Right renal cortex interstitium (tissue), 3 donors: Measurements from ENCODE around the gene KIFAP3. TPM values are rescaled to one million over a fixed set of nuclear protein-coding genes. Genes with fewer than 3 reads are reported as not detected.
"Not testable (repeated sequence)": the region's sequence is repeated elsewhere in the genome, so short reads cannot be mapped to it uniquely, and the experiment has no call there.

Source experiments
- DNase-seq, 3 donors: peaks; one replicate each; pipeline ENCODE4 v3.0.0-alpha.2; 2013; ENCODE audit warnings: low read depth in 3 of 3, low spot score in 2 of 3
- polyA plus RNA-seq, 3 donors: library from polyadenylated mRNA; unstranded; fragments of 120-200 nt; gene quantifications; one replicate each; pipeline ENCODE4 v1.2.1, GENCODE V29; 2013; ENCODE audit not compliant: insufficient read length in 3 of 3

Gene KIFAP3
- polyA plus RNA-seq: 10 to 100 TPM; 49.7 to 51.8 (median 50.6) TPM

- peak; percentile 87 to 93 (median 92) for DNase-seq
These were observed at the start of gene KIFAP3 for GRCh38 chr1:170074250-170075157. TSS of gene KIFAP3 (minus strand) at chr1:170074695. CDS start at chr1:170074467, 228 bp downstream.

GRCh38 chr1:170122366-170122765 lies 47.9 kb upstream of the KIFAP3 start:
- no peak for DNase-seq

- no peak for DNase-seq
These were observed 40.4 kb upstream of the KIFAP3 start for GRCh38 chr1:170114906-170115305.

DNA sequence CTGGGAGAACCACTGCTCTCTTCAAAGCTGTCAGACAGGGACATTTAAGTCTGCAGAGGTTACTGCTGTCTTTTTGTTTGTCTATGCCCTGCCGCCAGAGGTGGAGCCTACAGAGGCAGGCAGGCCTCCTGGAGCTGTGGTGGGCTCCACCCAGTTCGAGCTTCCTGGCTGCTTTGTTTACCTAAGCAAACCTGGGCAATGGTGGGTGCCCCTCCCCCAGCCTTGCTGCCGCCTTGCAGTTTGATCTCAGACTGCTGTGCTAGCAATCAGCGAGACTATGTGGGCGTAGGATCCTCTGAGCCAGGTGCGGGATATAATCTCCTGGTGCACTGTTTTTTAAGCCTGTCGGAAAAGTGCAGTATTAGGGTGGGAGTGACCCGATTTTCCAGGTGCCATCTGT lies 38.6 kb upstream of the KIFAP3 start:
- DNase-seq: not testable (repeated sequence)

DNA sequence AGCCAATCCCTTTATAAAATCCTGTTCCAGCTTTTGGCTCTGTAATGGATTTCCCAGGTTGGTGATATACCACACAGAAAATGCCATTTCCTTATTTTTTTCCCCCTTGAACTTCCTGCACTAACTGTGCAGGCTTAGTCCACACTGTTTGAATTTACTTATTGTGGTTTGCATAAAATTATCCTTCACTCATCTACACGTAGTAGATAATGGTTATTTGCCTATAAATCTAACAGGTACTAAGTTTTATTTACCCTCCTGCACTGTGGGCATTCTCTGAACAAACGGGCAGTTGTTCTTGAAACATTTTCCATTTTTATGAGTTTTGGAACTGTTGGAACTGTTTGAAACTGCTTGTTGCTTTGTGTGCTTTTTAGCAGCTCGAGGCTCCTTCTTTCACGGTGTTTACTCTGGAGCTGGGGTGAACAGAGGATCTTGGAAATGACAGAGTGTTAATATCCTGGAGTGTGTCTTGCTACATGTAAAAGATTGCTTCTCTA lies 23.0 kb upstream of the KIFAP3 start:
- no peak for DNase-seq

GRCh38 chr1:170096806-170097340 lies 22.4 kb upstream of the KIFAP3 start:
- DNase-seq: no peak

- no peak for DNase-seq
These were observed 21.7 kb upstream of the KIFAP3 start for GRCh38 chr1:170095976-170096748.

DNA sequence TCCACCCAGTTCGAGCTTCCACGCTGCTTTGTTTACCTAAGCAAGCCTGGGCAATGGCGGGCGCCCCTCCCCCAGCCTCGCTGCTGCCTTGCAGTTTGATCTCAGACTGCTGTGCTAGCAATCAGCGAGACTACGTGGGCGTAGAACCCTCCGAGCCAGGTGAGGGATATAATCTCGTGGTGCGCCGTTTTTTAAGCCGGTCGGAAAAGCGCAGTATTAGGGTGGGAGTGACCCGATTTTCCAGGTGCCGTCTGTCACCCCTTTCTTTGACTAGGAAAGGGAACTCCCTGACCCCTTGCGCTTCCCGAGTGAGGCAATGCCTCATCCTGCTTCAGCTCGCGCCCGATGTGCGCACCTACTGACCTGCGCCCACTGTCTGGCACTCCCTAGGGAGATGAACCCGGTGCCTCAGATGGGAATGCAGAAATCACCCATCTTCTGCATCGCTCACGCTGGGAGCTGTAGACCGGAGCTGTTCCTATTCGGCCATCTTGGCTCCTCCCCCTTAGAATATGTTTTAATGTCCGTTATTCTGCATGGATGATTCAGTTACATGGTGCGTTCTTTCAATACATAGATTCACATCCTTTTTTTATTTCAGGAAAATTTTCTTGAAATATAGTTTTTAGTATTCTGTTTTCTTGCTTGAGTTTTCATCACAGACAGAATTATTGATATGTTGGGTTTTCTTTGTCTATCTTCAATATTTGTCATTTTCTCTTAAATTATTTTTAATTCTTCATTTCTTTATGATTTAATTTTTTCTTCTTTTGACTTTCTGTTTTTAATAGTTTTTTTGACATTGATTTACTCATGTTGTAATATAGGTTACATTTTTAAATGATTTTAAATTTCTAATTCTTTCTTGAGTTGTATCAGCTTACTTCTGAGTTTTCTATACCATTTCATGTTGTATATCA lies 20.5 kb upstream of the KIFAP3 start:
- DNase-seq: not testable (repeated sequence)

- no peak for DNase-seq
These were observed 12.0 kb upstream of the KIFAP3 start for GRCh38 chr1:170086399-170087032.

DNA sequence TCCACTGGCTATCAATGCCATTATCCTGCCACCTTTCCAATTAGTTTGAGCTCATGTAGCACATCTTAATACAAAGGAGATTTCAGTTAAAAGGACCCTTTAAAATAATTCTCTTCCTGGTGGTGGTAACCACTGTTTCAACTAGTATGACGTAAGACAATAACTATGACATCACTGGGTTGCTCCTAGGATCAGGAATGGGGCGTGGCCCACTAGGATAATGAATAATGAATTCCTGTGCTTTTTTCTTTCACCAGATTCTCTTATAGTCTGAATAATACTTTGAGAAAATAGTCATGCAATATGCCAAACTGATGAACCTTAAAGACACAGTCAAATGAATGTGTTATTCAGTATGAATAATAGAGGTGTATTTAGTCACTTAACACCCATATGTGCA lies 10.6 kb upstream of the KIFAP3 start:
- DNase-seq: no peak

DNA sequence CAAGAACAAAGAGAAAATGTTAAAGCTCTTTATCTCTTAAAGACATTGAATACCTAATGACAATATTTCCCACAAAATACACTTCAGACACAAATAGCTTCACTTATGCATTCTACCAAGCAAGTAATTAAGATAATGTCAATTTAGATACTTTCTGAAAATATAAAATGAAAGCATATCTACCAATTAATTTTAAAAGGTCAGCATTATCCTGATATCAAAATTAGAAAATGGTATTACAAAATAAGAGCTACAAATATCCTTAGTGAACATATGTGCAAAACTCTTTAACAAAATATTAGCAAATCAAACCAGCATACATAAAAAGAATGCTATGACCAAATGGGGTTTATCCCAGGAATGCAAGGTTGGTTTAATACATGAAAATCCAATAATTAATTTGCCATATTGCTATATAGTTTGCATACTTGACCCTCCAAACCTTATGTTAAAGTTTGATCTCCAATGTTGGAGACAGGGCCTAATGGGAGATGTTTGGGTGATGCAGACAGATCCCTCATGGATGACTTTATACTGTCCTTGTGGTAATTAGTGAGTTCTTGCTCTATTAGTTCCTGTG lies 4.2 kb upstream of the KIFAP3 start:
- no peak for DNase-seq

- no peak for DNase-seq
These were observed 3.4 kb upstream of the KIFAP3 start for GRCh38 chr1:170077926-170078325.

DNA sequence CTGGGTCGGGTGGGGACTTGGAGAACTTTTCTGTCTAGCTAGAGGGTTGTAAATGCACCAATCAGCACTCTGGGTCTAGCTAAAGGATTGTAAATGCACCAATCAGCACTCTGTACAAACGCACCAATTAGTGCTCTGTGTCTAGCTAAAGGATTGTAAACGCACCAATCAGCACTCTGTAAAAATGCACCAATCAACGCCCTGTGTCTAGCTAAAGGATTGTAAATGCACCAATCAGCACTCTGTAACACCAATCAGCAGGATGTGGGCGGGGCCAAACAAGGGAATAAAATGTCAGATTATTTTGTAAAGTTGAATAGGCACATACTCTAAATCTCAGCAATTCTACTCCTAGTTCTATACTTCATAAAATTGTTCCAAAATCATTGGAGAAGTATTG lies 2.5 kb upstream of the KIFAP3 start:
- DNase-seq: not testable (repeated sequence)

DNA sequence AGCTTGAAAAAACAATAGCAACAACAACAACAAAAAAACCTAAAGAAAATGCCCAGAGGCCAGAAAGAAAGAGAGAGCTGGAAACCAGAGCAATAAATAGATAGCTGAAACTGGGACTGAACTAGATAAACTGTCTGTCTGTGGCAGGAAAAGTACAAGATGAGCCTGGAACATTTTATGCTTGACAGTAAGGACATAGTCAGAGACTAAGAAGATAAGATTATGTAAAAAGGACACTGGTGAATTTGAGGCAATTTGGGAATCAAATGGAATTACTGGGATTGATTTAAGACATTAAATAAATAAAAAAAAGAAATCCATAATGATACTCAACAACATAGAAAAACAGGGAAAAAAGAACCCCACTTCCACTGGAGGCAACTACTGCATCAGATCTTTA lies 1.7 kb upstream of the KIFAP3 start:
- DNase-seq: no peak

DNA sequence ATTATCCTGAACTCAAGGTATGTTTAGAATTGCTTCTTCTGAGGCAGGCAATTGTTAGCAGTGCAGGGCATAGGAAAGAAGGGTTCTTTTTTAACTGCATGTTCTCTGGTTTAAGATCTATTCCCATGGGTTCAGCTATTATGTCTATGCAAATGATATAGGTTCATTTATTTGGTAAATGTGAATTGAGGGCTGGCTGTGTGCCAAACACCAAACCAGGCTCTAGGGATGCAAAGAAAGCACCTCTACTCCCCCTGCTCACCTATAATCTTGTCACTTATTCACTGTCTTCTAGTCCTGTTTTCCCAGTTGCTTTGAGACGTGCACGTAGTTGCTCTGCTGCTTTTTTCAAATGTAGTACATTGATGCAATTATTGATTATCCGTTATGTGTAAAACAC lies 691 bp upstream of the KIFAP3 start:
- no peak for DNase-seq

DNA sequence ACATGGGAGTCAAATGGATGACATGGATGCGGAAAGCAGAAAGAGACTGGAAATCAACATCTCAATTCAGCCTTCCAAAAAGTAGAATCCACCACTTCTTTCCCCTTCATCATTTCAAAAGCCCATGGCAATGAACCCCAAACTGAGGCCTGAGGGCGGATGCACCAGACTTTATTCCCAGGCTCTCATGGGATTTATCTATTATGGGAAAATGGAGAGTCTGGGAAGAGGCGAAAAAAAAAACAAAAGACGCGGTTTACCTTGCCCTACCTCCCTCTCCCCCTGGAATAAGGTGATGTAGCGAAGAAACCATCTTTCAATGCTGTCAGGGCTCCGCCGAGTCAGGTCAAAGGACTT lies 624 bp downstream of the KIFAP3 start:
- no peak for DNase-seq

- DNase-seq: no peak
These were observed 3.1 kb downstream of the KIFAP3 start for GRCh38 chr1:170071378-170071777.

- no peak for DNase-seq
These were observed 5.6 kb downstream of the KIFAP3 start for GRCh38 chr1:170068923-170069322.

DNA sequence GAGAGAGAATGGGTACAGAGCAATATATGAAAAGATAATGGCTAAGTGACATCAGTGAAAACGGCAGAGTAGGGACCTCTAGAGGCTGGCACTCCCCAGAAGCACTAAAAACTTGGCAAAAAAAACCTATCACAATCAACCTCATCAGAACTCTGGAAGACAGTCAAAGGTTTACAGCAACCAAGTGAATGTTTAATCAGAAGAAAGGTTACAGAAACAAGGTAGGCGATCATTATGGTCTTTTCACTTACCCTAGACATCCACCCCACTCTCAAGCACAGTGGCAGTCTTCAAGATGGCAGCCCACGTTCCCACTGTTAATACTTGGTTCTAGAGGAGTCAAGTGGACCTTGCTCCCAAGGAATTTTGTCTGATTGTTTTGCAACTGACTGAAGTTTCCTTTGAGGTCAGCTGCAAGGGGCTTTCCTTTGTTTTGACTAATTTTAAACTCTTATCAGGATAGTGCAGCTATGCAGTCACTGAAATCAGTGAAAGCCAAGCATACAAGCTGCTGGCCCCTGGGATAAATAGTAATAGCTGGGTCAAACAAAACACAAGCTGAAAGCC lies 7.2 kb downstream of the KIFAP3 start:
- DNase-seq: no peak
